HepG2 (cell line): ENCODE results near the gene PML. TPM values are rescaled to one million over a fixed set of nuclear protein-coding genes. Genes with fewer than 3 reads are reported as not detected.

Experiments
- ATAC-seq: fragments of 200-7000 bp; cut with Tn5 transposase; 3 replicates; pipeline ENCODE4 v1.9.1; 2020; ENCODE audit warnings: mild to moderate bottlenecking, moderate library complexity
- BruUV-seq: library from RNA; stranded (reverse); fragments of 400-500 nt; replicated peaks from 2 replicates; lab custom pipeline; 2021; lab: Mats Ljungman, UMichigan
- CTCF ChIA-PET: fragments of 300-600 bp; formaldehyde crosslinking; extraction: SDS; loops from one replicate; lab custom pipeline; 2021; ENCODE audit warnings: low total read pairs, inconsistent platforms, low intra/inter-chr PET ratio; lab: Yijun Ruan, JAX
- POLR2A ChIA-PET: fragments of 350-600 bp; sonication (Branson Sonifier 250); formaldehyde crosslinking; loops from one replicate; lab custom pipeline; 2020; ENCODE audit warnings: antibody characterized with exemption, inconsistent platforms; lab: Yijun Ruan, JAX
- DNase-seq: peaks from one replicate; pipeline ENCODE4 v3.0.0-alpha.2; 2015; ENCODE audit warnings: low spot score
- FAIRE-seq: peaks from 3 replicates; lab custom pipeline; 2011; peaks lifted over from hg19 to GRCh38; lab: Jason Lieb, UNC
- H2AFZ ChIP-seq: one replicate; pipeline ENCODE4 v1.6.1; 2011; ENCODE audit warnings: low read length, inconsistent platforms
- H3K27ac ChIP-seq: fragments of 300-600 bp; 3 replicates; pipeline ENCODE4 v1.8.0; 2011; ENCODE audit warnings: mixed run types, mild to moderate bottlenecking, mixed read lengths, low read length, inconsistent platforms; ENCODE audit not compliant: insufficient read depth; ENCODE audit errors: extremely low read length
- H3K27me3 ChIP-seq, 2 experiments: fragments of 200-600 bp in 1 of 2; 2 replicates in 1 of 2; 3 replicates in 1 of 2; pipeline versions ENCODE4 v1.6.0 to v1.8.0; 2011; ENCODE audit warnings: low read length in 2 of 2, mild to moderate bottlenecking in 2 of 2, moderate library complexity in 2 of 2, inconsistent platforms in 1 of 2; ENCODE audit not compliant: insufficient read depth in 2 of 2, control insufficient read depth in 1 of 2
- H3K36me3 ChIP-seq, 2 experiments: fragments of 200-600 bp in 1 of 2; replicated peaks in 1 of 2; 2 replicates in 1 of 2; 3 replicates in 1 of 2; pipeline versions ENCODE4 v1.5.1 to v1.8.0; 2011; ENCODE audit warnings: low read length in 2 of 2, inconsistent platforms in 1 of 2; ENCODE audit not compliant: insufficient read depth in 2 of 2, control insufficient read depth in 1 of 2
- H3K4me1 ChIP-seq: 2 replicates; pipeline ENCODE4 v1.5.1; 2012; ENCODE audit warnings: low read length, inconsistent platforms; ENCODE audit not compliant: insufficient read depth
- H3K4me2 ChIP-seq: 2 replicates; pipeline ENCODE4 v1.6.0; 2011; ENCODE audit warnings: low read depth, low read length, inconsistent platforms
- H3K4me3 ChIP-seq, 3 experiments: fragments of 200-600 bp in 1 of 3; sonication (generic), shearing (Covaris generic) in 1 of 3; replicated peaks in 1 of 3; 2 replicates each; pipeline ENCODE4 v1.5.1; 2011 to 2016; ENCODE audit warnings: low read length in 3 of 3, inconsistent platforms in 2 of 3, low read depth in 2 of 3, mild to moderate bottlenecking in 2 of 3, control low read depth in 1 of 3, mixed read lengths in 1 of 3; ENCODE audit not compliant: insufficient read depth in 1 of 3
- H3K79me2 ChIP-seq: one replicate; pipeline ENCODE4 v1.6.1; 2011; ENCODE audit warnings: low read length, inconsistent platforms; ENCODE audit not compliant: insufficient read depth
- H3K9ac ChIP-seq: 2 replicates; pipeline ENCODE4 v1.6.0; 2011; ENCODE audit warnings: mild to moderate bottlenecking, low read depth, low read length, inconsistent platforms; ENCODE audit not compliant: insufficient read depth
- H3K9me3 ChIP-seq: 2 replicates; pipeline ENCODE4 v1.5.1; 2012; ENCODE audit warnings: mild to moderate bottlenecking, low read length
- H4K20me1 ChIP-seq: 2 replicates; pipeline ENCODE4 v1.6.0; 2011; ENCODE audit warnings: inconsistent platforms, mild to moderate bottlenecking, low read length, moderate library complexity; ENCODE audit not compliant: insufficient read depth
- CREB1 ChIP-seq, 2 experiments: fragments of 450-650 bp in 1 of 2; IDR thresholded peaks; 2 replicates each; pipeline ENCODE4 v1.6.1; 2016 to 2017; ENCODE audit warnings: control low read depth in 1 of 2, mild to moderate bottlenecking in 1 of 2, missing compliant biosample characterization in 1 of 2, missing genetic modification characterization in 1 of 2
- ELF4 ChIP-seq: sonication (generic); formaldehyde crosslinking; IDR thresholded peaks from 2 replicates; pipeline ENCODE4 v1.5.0; 2020; ENCODE audit warnings: missing genetic modification reagents, mild to moderate bottlenecking, moderate library complexity, borderline replicate concordance
- ETV6 ChIP-seq: sonication (generic); formaldehyde crosslinking; conservative IDR thresholded peaks from 2 replicates; pipeline ENCODE4 v1.4.0; 2020; ENCODE audit warnings: missing genetic modification reagents
- FIP1L1 ChIP-seq: fragments of 200-400 bp; formaldehyde crosslinking; IDR thresholded peaks from 2 replicates; pipeline ENCODE4 v1.6.1; 2018; ENCODE audit warnings: low read depth, mild to moderate bottlenecking, low read length, moderate library complexity, borderline replicate concordance; ENCODE audit not compliant: insufficient read depth
- GLI4 ChIP-seq: sonication (generic); formaldehyde crosslinking; IDR thresholded peaks from 2 replicates; pipeline ENCODE4 v1.5.1; 2020; ENCODE audit warnings: missing genetic modification reagents, mild to moderate bottlenecking, moderate library complexity, borderline replicate concordance
- NRL ChIP-seq: sonication (generic); formaldehyde crosslinking; IDR thresholded peaks from 2 replicates; pipeline ENCODE4 v1.5.0; 2020; ENCODE audit warnings: missing genetic modification reagents, mild to moderate bottlenecking, moderate library complexity, borderline replicate concordance
- TCF12 ChIP-seq, 2 experiments: fragments of 450-650 bp in 1 of 2; sonication (generic) in 1 of 2; formaldehyde crosslinking in 1 of 2; IDR thresholded peaks; 2 replicates each; pipeline versions ENCODE4 v1.6.1 to v1.8.0; 2017 to 2022; ENCODE audit warnings: antibody characterized with exemption in 1 of 2, mild to moderate bottlenecking in 1 of 2, missing genetic modification reagents in 1 of 2, moderate library complexity in 1 of 2
- TCF7 ChIP-seq: sonication (generic); IDR thresholded peaks from 2 replicates; pipeline ENCODE4 v1.6.1; 2016; ENCODE audit warnings: antibody characterized with exemption, low read depth
- TSC22D2 ChIP-seq: sonication (generic); formaldehyde crosslinking; IDR thresholded peaks from 2 replicates; pipeline ENCODE4 v1.5.1; 2020; ENCODE audit warnings: missing genetic modification reagents, mild to moderate bottlenecking, borderline replicate concordance
- ZNF652 ChIP-seq: IDR thresholded peaks from 2 replicates; pipeline ENCODE4 v1.6.1; 2016; ENCODE audit warnings: low read depth, borderline replicate concordance
- ZSCAN12 ChIP-seq: sonication (generic); formaldehyde crosslinking; IDR thresholded peaks from 2 replicates; pipeline ENCODE4 v1.9.0; 2021; ENCODE audit warnings: mild to moderate bottlenecking, missing genetic modification reagents
- ZZZ3 ChIP-seq: sonication (generic); formaldehyde crosslinking; IDR thresholded peaks from 2 replicates; pipeline ENCODE4 v1.4.0; 2020; ENCODE audit warnings: missing genetic modification reagents, mild to moderate bottlenecking, borderline replicate concordance
- WGBS: methylation state at CpG from one replicate; pipeline ENCODE4 v1.1.6; 2017; ENCODE audit warnings: low lambda C conversion rate; 5-methylcytosine and 5-hydroxymethylcytosine counted together
- in situ Hi-C: cut with HindIII; loops from 2 replicates; pipeline ENCODE4 v1.10.0; 2017; ENCODE audit warnings: low pct_unique_long_range_greater_than_20kb; ENCODE audit not compliant: extremely low pct_ligation_motif_present
- intact Hi-C: fragments of 100-400 bp; cut with micrococcal nuclease; formaldehyde crosslinking; loops from one replicate; pipeline ENCODE4 v1.10.0; 2022; ENCODE audit not compliant: unreplicated experiment
- polyA plus RNA-seq, 8 experiments: library from polyadenylated mRNA; depleted of rRNA in 3 of 8; stranded (reverse) in 7 of 8; unstranded in 1 of 8; fragments of >200 nt; fragmentation: Illumina TruSeq in 4 of 8; extraction: Trizol in 4 of 8; gene quantifications; 2 replicates each; pipeline versions ENCODE4 v1.2.1 to v1.2.3, GENCODE V29; 2011 to 2016; ENCODE audit warnings: low read depth in 4 of 8, missing spikeins in 1 of 8, mixed read lengths in 1 of 8; ENCODE audit not compliant: insufficient read depth in 1 of 8
- total RNA-seq, 5 experiments: library from RNA; depleted of rRNA; stranded (reverse); fragments of >200 nt; fragmentation: Illumina TruSeq; extraction: Trizol; gene quantifications; 2 replicates each; pipeline ENCODE4 v1.2.3, GENCODE V29; 2016; ENCODE audit warnings: low read depth in 1 of 5
- TF ChIP-seq, protein P1 (sequence below): sonication (generic); formaldehyde crosslinking; conservative IDR thresholded peaks from 2 replicates; pipeline ENCODE4 v1.8.1; 2023; ENCODE audit warnings: missing genetic modification reagents
- TF ChIP-seq, protein P2 (sequence below): sonication (generic); formaldehyde crosslinking; IDR thresholded peaks from 2 replicates; pipeline ENCODE4 v1.8.0; 2022; ENCODE audit warnings: mild to moderate bottlenecking, missing genetic modification reagents, borderline replicate concordance
- TF ChIP-seq, protein P3 (sequence below): sonication (generic); formaldehyde crosslinking; IDR thresholded peaks from 2 replicates; pipeline ENCODE4 v1.5.0; 2020; ENCODE audit warnings: missing genetic modification reagents
- TF ChIP-seq, protein P4 (sequence below): sonication (generic); formaldehyde crosslinking; conservative IDR thresholded peaks from 2 replicates; pipeline ENCODE4 v1.8.0; 2022; ENCODE audit warnings: mild to moderate bottlenecking, moderate library complexity, missing genetic modification reagents

Gene PML
- total and polyA plus RNA-seq, 2 of the 13 experiments (the other 11 are each of a cell fraction or from before 2014, with no cell fraction given), result 2.9 to 3.9 TPM

DNA sequence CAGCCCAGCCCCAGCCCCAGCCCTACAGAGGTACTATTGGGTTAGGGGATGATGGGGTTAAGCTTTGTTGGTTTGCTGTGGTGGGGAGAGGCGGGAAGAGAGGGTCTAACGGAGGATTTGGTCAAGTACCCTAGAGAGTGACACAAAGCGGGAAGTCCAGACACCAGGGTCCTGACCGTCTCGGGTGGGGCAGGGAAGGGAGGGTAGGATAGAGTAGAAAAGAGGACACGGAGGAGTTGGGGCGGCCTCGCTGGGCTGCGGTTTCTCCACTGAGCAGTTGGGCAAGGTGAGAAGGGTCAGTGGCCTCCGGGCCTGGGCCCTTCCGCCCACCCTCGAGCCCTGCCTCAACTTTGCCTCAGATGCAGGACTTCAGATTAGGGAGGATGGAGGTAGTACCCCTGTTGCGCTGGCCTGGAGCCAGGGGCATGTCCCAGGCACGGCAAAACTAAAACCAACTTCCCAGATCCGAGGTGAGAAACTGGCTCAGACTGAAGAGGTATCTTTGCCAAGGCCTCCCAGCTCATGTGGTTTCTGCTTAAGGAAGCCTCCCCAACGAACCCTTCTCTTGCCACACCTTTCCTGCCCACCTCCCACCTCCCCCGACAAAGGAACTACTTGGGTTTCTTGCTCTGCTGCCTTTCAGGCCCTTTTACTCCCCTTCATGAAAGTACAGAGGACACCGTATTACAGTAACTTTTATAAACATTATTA is 551 bp downstream of the PML start:
- ATAC-seq, result peak; percentile 15
- in situ Hi-C loops, result no loop called here
- Histone ChIP-seq H3K9ac (peak overlapping the region; percentile 78), H4K20me1 (no peaks in the 10 kb centered on the region), H2AFZ (no peak overlapping the region), H3K27ac (peak overlapping the region; percentile 56), H3K9me3 (no peaks in the 10 kb centered on the region), H3K4me3 (peak overlapping the region; percentile 91 to 97 (median 94)), H3K4me2 (peak overlapping the region; percentile 82), H3K36me3 (peaks cover 1 to 12% of the 10 kb centered on the region in 2 experiments; a peak in 3 of 5 replicates), H3K27me3 (no peaks in the 10 kb centered on the region; a peak in 1 of 5 replicates), H3K79me2 (peaks cover 12% of the 10 kb centered on the region), H3K4me1 (peaks cover 47% of the 10 kb centered on the region)
- TSS peak; percentile 76 for BruUV-seq
- WGBS, result 6% methylated on average over 14 of the region's 18 CpGs
- FAIRE-seq, result no peak
- intact Hi-C loops, result no loop called here
- POLR2A ChIA-PET, result interaction anchor here (0.6 to 1.7 kb wide), 5 partner anchors 22 to 1158 kb away, joined by 3 to 6 read pairs (median 4); no protein-coding TSS in a partner anchor
- DNase-seq, result no peak
- CTCF ChIA-PET, result no interaction called here
- TF ChIP-seq NRL (CRISPR knock-in tag), result peak; percentile 38; the same call in 1 of the 2 replicates
- no peak for TF ChIP-seq TCF12 (IDR thresholded peaks at IDR 0.05)
- TF ChIP-seq TCF12 (CRISPR knock-in tag; IDR thresholded peaks at IDR 0.05), result 0 out of 2 replicates have a peak, but pooled peaks have one; percentile 31
- TF ChIP-seq, protein P1, sequence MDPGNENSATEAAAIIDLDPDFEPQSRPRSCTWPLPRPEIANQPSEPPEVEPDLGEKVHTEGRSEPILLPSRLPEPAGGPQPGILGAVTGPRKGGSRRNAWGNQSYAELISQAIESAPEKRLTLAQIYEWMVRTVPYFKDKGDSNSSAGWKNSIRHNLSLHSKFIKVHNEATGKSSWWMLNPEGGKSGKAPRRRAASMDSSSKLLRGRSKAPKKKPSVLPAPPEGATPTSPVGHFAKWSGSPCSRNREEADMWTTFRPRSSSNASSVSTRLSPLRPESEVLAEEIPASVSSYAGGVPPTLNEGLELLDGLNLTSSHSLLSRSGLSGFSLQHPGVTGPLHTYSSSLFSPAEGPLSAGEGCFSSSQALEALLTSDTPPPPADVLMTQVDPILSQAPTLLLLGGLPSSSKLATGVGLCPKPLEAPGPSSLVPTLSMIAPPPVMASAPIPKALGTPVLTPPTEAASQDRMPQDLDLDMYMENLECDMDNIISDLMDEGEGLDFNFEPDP (CRISPR knock-in tag), result 0 out of 2 replicates have a peak, but pooled peaks have one; percentile 35
- no peak for TF ChIP-seq TSC22D2 (CRISPR knock-in tag)
- TF ChIP-seq, protein P2, sequence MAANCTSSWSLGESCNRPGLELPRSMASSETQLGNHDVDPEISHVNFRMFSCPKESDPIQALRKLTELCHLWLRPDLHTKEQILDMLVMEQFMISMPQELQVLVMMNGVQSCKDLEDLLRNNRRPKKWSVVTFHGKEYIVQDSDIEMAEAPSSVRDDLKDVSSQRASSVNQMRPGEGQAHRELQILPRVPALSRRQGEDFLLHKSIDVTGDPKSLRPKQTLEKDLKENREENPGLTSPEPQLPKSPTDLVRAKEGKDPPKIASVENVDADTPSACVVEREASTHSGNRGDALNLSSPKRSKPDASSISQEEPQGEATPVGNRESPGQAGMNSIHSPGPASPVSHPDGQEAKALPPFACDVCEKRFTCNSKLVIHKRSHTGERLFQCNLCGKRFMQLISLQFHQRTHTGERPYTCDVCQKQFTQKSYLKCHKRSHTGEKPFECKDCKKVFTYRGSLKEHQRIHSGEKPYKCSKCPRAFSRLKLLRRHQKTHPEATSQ (CRISPR knock-in tag), result no peak
- TF ChIP-seq ZNF652 (CRISPR knock-in tag), result peak; percentile 49; the same call in 1 of the 2 replicates
- TF ChIP-seq FIP1L1, result no peak
- TF ChIP-seq ZZZ3 (CRISPR knock-in tag), result no peak
- TF ChIP-seq TCF7, result no peak
- no peak for TF ChIP-seq CREB1 (IDR thresholded peaks at IDR 0.05)
- no peak for TF ChIP-seq CREB1 (CRISPR knock-in tag; IDR thresholded peaks at IDR 0.05)
- TF ChIP-seq, protein P3, sequence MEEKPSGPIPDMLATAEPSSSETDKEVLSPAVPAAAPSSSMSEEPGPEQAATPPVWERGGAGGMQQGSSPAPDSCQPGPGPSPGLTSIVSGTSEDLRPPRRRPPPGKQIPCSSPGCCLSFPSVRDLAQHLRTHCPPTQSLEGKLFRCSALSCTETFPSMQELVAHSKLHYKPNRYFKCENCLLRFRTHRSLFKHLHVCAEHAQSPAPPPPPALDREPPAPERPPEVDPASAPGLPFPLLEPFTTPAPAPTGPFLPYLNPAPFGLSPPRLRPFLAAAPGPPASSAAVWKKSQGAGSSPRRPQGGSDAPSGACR (CRISPR knock-in tag), result 0 out of 2 replicates have a peak, but pooled peaks have one; percentile 51
- TF ChIP-seq, protein P4, sequence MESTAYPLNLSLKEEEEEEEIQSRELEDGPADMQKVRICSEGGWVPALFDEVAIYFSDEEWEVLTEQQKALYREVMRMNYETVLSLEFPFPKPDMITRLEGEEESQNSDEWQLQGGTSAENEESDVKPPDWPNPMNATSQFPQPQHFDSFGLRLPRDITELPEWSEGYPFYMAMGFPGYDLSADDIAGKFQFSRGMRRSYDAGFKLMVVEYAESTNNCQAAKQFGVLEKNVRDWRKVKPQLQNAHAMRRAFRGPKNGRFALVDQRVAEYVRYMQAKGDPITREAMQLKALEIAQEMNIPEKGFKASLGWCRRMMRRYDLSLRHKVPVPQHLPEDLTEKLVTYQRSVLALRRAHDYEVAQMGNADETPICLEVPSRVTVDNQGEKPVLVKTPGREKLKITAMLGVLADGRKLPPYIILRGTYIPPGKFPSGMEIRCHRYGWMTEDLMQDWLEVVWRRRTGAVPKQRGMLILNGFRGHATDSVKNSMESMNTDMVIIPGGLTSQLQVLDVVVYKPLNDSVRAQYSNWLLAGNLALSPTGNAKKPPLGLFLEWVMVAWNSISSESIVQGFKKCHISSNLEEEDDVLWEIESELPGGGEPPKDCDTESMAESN (CRISPR knock-in tag), result 0 out of 2 replicates have a peak, but pooled peaks have one; percentile 51
- TF ChIP-seq GLI4 (CRISPR knock-in tag), result 0 out of 2 replicates have a peak, but pooled peaks have one; percentile 26
- no peak for TF ChIP-seq ZSCAN12 (CRISPR knock-in tag)
- TF ChIP-seq ELF4 (CRISPR knock-in tag), result no peak
- no peak for TF ChIP-seq ETV6 (CRISPR knock-in tag)
